GM10248 (cell line): Measurements from ENCODE around the gene UBE2L5.

ENCODE experiments used
- CTCF ChIA-PET: fragments of 300-600 bp; sonication (Branson Sonifier 250); formaldehyde crosslinking; extraction: SDS; loops from one replicate; lab custom pipeline; 2021; ENCODE audit warnings: antibody characterized with exemption; lab: Yijun Ruan, JAX
- POLR2A ChIA-PET: fragments of 350-650 bp; sonication (Branson Sonifier 250); formaldehyde crosslinking; extraction: SDS; loops from one replicate; lab custom pipeline; 2020; ENCODE audit warnings: antibody characterized with exemption; lab: Yijun Ruan, JAX
- DNase-seq: peaks from one replicate; pipeline ENCODE4 v3.0.0; 2012; ENCODE audit errors: extremely low spot score
- CTCF ChIP-seq: IDR thresholded peaks from 2 replicates; pipeline ENCODE4 v1.5.1; 2012; ENCODE audit warnings: mild to moderate bottlenecking, low read depth; ENCODE audit errors: extremely low read depth, missing control alignments, control extremely low read depth

The UBE2L5 gene

DNA sequence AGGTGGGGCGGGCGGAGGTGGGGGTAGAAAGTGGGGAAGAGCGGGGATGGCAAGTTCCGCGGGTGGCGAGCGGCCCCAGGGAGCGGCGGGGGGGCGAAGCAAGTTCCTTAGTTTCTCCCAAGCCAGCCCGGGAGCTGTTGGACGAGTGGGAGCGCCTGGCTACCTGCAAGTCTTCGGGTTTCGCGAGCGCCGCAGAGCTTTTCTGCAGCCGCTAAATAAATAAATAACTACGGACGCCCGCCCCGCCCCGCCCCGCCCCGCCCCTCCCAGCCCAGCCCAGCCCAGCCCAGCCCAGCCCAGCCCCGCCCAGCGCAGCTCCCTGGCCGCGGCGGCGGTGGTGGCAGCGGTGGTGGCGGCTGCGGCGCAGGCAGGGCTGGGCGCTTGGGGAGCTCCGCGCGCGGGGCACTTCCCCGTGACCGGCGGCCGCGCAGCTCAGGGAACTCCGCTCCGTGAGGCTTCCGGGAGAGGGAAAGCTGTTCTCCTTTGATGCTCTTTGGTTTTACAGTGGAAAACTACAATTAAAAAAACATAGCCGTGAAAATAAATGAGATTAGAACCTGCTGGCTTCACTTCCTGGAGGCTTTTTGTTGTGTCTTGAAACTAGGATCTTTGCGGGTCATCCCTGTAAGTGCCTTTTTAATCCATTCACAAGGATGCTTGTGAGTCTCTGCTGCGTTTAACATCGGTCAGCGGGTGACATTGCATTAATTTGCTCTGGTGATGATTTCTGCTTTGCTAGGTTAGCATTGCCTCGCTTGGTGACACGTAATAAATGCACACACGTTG is at the start of gene UBE2L5:
TSS of gene UBE2L5 (plus strand) at position 440 of the 786 bp plus-strand sequence. CDS start 5,498 bp downstream, outside the sequence.
- CTCF ChIA-PET, result interaction anchor here (0.8 to 1.0 kb wide), 4 partner anchors 9 to 290 kb away, joined by 3 to 4 read pairs (median 3); no protein-coding TSS in a partner anchor
- peak; percentile 63 for DNase-seq
- POLR2A ChIA-PET, result interaction anchor here (0.5 to 1.0 kb wide), 7 partner anchors 17 to 858 kb away, joined by 3 to 4 read pairs (median 3); partner anchors contain the start of gene KATNAL1
- TF ChIP-seq CTCF, result no peak

DNA sequence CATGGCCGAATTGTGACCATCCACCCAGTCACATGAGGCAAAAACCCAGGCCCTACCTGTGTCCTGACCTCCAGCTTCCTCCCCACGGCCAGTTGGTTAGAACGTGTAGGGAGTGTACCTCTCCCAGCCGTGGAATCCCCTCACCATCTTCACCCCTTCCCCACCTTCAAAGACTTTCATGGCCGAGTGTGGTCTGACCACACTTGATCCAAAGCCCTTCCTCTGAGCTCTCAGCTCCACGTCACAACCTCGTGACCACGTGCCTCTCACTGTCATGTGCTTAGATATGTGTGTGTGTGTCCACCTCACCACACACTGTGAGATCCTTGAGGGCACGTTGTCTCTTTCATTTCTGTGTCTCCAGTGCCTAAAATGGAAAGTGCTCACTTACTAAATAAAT is 48.6 kb upstream of the UBE2L5 start:
- ChIA-PET CTCF (interaction anchor here (1.5 to 3.7 kb wide), 4 partner anchors 9 to 35 kb away, joined by 4 to 25 read pairs (median 7); no protein-coding TSS in a partner anchor), POLR2A (interaction anchor here (1.8 kb wide), 1 partner anchor 12 kb away, joined by 4 read pairs; no protein-coding TSS in a partner anchor)
- no peak for TF ChIP-seq CTCF
- DNase-seq, result peak; percentile 46

- ChIA-PET POLR2A (interaction anchor here (0.6 to 1.8 kb wide), 2 partner anchors 10 to 442 kb away, joined by 4 to 9 read pairs; no protein-coding TSS in a partner anchor), CTCF (interaction anchor here (1.4 to 3.7 kb wide), 6 partner anchors 11 to 243 kb away, joined by 4 to 25 read pairs (median 6); no protein-coding TSS in a partner anchor)
- no peak for TF ChIP-seq CTCF
- no peak for DNase-seq
These were observed 46.9 kb upstream of the UBE2L5 start for GRCh38 chr13:30375265-30375835.

- TF ChIP-seq CTCF, result no peak
- ChIA-PET CTCF (interaction anchor here (1.0 to 3.7 kb wide), 5 partner anchors 9 to 31 kb away, joined by 3 to 25 read pairs (median 6); no protein-coding TSS in a partner anchor), POLR2A (interaction anchor here (0.8 kb wide), 1 partner anchor 241 kb away, joined by 3 read pairs; no protein-coding TSS in a partner anchor)
- peak; percentile 71 for DNase-seq
These were observed 45.6 kb upstream of the UBE2L5 start for GRCh38 chr13:30376426-30377311.

- ChIA-PET CTCF (interaction anchor here (1.4 to 3.7 kb wide), 2 partner anchors 17 to 29 kb away, joined by 3 to 25 read pairs; no protein-coding TSS in a partner anchor), POLR2A (no interaction called here)
- no peak for TF ChIP-seq CTCF
- no peak for DNase-seq
These were observed 45.0 kb upstream of the UBE2L5 start for GRCh38 chr13:30377312-30377685.

GRCh38 chr13:30378191-30378590 is 44.1 kb upstream of the UBE2L5 start:
- no peak for DNase-seq
- CTCF ChIA-PET, result interaction anchor here (1.1 to 1.6 kb wide), 4 partner anchors 11 to 18 kb away, joined by 3 to 4 read pairs (median 4); no protein-coding TSS in a partner anchor
- POLR2A ChIA-PET, result no interaction called here
- no peak for TF ChIP-seq CTCF
